IPS-11a (cell line): ENCODE data around the gene APLNR.

Experiments used
- H3K4me3 ChIP-seq: one replicate; pipeline ENCODE4 v1.5.1; 2013; ENCODE audit warnings: low read depth, low read length, control low read depth

APLNR gene

DNA sequence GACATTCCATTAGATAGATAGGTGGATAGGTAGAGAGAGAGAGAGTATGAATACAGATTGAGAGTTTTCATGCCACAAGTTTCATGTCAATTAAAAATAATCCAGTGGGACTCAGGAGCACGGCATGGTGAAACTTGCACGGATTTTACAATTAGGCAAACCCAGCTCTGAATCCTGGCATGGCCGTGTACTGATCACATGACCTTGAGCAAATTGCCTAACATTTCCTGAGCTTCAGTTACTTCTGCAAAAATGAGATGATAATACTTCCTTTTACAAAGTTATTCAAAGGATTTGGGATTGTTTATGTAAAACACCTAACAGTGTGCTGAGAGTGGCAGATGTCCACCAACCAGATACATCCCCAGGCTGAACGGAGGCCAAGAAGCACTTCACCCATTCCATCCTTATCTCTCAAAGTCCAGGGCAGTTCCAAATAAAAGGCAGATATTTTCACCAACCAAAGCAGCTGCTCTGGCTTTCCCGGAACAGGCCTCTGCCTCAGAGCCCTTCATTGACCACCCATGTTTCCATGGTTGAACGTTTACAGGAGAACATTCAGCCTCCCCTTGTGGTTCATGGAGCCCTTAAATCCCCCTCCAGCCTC, 17.9 kb downstream of the APLNR start:
- no peak overlapping the region for H3K4me3 ChIP-seq

- no peak overlapping the region for H3K4me3 ChIP-seq
Observed at GRCh38 chr11:57217053-57217452, 20.0 kb downstream of the APLNR start.

GRCh38 chr11:57216463-57216862, 20.6 kb downstream of the APLNR start:
- H3K4me3 ChIP-seq, result no peak overlapping the region

GRCh38 chr11:57214494-57214893, 22.6 kb downstream of the APLNR start:
- no peak overlapping the region for H3K4me3 ChIP-seq

DNA sequence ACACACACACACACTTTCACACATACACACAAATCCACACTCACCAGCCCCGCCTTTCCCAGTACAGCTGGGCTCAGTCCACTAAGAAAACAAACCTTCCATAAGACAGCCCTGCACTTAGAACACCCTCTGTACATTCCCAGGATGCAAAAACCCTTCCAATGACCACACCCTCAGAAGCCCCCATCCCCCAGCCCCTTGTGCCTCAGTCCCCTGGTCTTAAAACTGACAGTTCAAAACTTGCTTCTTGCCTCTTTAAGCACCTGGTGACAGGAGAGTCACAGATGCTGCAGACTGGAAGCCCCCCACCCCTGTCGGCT, 23.0 kb downstream of the APLNR start:
- no peak overlapping the region for H3K4me3 ChIP-seq

DNA sequence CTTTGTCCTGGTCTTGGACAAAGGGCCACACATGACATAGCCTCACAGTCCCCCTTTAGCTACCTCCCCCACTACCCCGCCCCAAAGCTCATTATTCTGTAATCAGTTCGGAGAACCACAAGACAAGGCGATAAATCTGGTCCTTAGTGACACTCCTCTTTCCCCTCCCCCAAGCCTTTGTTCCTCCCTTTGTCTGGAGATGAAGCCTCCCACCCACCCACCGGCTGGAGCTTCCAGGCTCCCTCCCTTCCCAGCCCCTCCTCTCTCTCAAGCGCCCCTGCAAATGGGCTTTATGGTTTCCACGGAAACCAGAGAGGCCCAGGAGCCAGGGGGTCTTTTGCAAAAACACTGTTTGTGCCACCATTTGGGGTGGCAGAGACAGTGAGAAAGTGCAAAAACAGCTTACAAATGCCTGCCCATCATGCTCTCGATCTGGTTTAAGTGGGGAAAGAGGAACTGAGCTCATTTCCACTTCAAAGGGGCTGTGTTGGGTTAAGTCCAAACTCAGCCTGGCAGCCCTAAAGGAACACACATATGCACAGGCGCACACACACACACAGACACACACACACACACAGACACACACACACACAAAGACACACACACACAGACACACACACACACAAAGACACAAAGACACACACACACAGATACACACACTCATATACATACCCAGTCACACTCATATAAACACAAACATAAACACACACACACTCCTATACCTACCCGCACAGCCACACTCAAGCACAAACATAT, 23.5 kb downstream of the APLNR start:
- H3K4me3 ChIP-seq, result no peak overlapping the region

GRCh38 chr11:57210781-57211180, 26.3 kb downstream of the APLNR start:
- H3K4me3 ChIP-seq, result no peak overlapping the region

DNA sequence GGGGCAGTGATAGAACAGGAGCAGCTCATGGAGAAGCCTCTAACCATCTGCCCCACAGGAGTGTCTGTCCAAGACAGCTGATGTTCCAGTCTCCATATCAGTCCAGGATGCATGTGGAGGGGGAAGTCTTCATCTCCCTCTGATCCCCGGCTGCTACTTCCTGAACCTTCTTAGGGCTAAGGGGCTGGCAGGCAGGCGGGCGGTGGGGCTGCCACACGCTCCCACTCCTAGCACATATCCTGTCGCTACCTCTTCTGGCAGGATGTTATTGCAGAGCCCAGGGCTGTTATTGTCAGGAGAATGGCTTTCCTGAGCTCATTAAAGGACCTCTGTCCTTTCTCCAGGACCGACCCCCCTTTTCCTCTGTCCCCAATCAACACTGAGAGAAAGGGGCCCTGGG, 29.9 kb downstream of the APLNR start:
- no peak overlapping the region for H3K4me3 ChIP-seq

GRCh38 chr11:57205041-57205641, 31.9 kb downstream of the APLNR start:
- no peak overlapping the region for H3K4me3 ChIP-seq

DNA sequence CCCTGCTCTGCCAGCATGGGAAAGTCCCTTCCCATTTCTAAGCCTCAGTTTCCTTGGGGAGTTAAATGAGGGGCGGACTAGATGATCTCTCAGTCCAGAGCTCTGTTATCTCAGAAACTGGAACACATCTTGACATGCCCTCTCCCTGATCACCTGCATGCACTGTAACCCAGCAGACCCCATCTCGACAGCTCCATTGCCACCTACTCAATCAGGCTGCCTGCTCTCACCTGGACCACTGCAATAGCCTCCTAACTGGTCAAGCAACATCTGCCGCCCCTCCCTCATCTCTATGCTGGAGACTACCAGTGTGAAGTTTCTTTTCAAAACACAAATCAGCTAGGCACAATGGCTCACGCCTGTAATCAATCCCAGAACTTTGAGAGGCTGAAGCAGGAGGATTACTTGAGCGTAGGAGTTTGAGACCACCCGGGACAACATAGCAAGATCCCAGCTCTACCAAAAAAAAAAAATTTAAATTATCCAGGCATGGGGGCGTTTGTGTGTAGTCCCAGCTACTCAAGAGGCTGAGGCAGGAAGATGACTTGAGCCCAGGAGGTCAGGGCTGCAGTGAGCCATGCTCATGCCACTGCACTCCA, 33.1 kb downstream of the APLNR start:
- H3K4me3 ChIP-seq, result no peak overlapping the region

GRCh38 chr11:57203359-57203758, 33.7 kb downstream of the APLNR start:
- H3K4me3 ChIP-seq, result no peak overlapping the region

DNA sequence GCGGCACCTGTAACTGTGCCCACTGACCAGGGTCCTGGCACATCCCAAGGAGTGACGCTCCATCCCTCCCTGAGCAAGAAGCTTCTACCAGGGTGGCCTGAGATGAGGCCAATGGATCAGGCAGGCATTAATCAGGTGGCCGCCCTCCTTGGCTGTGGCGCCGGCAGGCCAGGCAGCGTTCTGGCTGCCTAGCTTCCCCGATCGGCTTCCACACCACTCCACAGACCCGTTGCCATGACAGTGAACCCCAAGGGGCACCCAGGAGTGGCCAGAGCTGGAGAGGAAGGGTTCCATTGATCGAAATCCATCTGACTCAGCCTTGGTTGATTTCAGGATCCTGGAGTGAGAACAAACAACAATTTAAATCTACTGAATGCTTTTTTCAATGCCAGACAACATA, 34.8 kb downstream of the APLNR start:
- no peak overlapping the region for H3K4me3 ChIP-seq

DNA sequence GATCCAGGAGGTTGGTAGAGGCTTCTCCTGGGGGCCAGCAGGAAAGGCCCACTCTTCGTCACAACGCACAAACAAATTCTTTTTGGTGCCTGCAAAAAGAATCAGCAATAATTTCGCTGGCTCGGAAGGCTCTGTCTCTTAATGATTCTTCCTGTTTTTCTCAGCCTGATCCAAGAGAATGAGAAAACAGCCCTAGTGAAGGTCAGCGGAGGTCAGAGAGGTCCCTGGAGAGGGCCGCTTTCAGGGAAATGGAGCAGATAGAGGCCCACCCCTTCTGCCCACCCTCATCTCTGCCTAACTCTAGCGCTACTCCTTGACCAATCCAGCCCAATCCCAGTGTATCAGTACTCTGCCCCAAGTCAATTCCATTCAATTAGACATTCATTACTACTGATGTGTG, 36.1 kb downstream of the APLNR start:
- H3K4me3 ChIP-seq, result no peak overlapping the region

GRCh38 chr11:57199330-57199729, 37.7 kb downstream of the APLNR start:
- H3K4me3 ChIP-seq, result no peak overlapping the region

DNA sequence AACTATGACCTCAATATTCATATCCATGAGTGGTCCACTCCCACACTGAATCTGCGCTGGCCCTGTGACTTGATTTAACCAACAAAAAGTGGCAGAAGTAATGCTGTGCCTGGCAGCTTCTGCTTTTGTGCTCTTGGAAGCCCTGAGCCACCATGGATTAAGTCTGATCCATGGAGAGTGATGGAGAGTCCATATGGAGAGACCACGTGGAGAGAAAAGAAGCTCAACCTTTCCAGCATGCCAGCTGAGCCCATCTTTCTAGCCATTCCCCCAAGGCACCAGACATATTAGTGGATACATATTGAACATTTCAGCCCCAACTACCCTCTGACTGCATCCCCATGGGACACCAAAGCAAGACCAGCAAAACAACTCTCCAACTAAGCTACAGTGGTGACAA, 39.3 kb downstream of the APLNR start:
- H3K4me3 ChIP-seq, result no peak overlapping the region

DNA sequence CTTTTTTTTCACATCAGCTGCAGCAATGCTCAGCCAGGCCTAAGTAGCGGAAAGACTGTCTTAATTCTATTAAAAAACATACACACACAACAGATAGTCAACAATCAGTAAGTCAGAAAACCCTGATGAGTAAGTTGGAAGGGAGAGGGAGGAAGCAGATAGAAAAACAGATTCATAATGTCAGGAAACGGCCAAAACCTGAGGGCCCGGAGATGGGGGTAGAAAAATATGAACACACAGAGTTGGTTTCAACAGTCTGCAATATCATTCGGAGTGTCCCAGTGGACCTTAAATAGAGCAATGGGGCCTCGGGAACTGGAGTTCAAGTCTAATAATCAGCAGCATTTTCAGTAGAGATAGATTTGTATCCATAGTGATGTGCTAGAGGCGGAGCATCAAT, 40.5 kb downstream of the APLNR start:
- no peak overlapping the region for H3K4me3 ChIP-seq

GRCh38 chr11:57192316-57192715, 44.7 kb downstream of the APLNR start:
- H3K4me3 ChIP-seq, result no peak overlapping the region

GRCh38 chr11:57191311-57192219, 45.5 kb downstream of the APLNR start:
- H3K4me3 ChIP-seq, result no peak overlapping the region

GRCh38 chr11:57190548-57190947, 46.5 kb downstream of the APLNR start:
- H3K4me3 ChIP-seq, result no peak overlapping the region
